ENCODE results near the gene RAI2. TPM values are rescaled to one million over a fixed set of nuclear protein-coding genes. Genes with fewer than 3 reads are reported as not detected.

RAI2 gene
- total RNA-seq, 1 donor from 2014 or later = 7.0 TPM

DNA sequence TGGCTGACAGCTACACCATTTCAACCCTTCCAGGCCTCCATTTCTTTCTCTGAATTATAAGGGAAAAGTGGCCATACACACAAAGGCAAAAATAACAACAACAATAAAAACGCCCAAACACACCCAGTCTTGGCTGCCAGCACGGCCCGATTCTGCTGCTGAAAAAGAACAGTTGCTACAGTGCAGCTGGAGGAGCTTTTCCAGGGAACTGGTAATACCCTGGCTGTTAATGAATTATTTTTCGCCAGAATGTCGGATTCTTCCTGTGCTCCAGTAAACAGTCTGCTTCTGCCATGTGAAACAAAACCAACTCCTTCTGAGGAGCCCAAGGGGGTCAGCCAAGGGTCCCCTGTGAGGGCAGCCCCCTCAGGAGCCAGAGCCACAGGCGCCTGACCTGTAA, 6.6 kb downstream of the RAI2 start:
- H3K9me3 Mint-ChIP-seq (ENCODE audit: unreplicated experiment) = no peaks in the 10 kb centered on the region
- H3K4me1 Mint-ChIP-seq (ENCODE audit: unreplicated experiment) = no peaks in the 10 kb centered on the region
- no peak for DNase-seq (ENCODE audit: low spot score)
- no peak overlapping the region for H3K27ac Mint-ChIP-seq (ENCODE audit: unreplicated experiment)
- TF ChIP-seq, protein P1, sequence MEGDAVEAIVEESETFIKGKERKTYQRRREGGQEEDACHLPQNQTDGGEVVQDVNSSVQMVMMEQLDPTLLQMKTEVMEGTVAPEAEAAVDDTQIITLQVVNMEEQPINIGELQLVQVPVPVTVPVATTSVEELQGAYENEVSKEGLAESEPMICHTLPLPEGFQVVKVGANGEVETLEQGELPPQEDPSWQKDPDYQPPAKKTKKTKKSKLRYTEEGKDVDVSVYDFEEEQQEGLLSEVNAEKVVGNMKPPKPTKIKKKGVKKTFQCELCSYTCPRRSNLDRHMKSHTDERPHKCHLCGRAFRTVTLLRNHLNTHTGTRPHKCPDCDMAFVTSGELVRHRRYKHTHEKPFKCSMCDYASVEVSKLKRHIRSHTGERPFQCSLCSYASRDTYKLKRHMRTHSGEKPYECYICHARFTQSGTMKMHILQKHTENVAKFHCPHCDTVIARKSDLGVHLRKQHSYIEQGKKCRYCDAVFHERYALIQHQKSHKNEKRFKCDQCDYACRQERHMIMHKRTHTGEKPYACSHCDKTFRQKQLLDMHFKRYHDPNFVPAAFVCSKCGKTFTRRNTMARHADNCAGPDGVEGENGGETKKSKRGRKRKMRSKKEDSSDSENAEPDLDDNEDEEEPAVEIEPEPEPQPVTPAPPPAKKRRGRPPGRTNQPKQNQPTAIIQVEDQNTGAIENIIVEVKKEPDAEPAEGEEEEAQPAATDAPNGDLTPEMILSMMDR (IDR thresholded peaks at IDR 0.05; ENCODE audit: unreplicated experiment) = no peak
- H3K36me3 Mint-ChIP-seq (ENCODE audit: low read depth, unreplicated experiment) = no peaks in the 10 kb centered on the region
- no peak overlapping the region for H3K4me3 Mint-ChIP-seq (ENCODE audit: unreplicated experiment)
- peaks cover 6% of the 10 kb centered on the region for H3K27me3 Mint-ChIP-seq (ENCODE audit: unreplicated experiment)

DNA sequence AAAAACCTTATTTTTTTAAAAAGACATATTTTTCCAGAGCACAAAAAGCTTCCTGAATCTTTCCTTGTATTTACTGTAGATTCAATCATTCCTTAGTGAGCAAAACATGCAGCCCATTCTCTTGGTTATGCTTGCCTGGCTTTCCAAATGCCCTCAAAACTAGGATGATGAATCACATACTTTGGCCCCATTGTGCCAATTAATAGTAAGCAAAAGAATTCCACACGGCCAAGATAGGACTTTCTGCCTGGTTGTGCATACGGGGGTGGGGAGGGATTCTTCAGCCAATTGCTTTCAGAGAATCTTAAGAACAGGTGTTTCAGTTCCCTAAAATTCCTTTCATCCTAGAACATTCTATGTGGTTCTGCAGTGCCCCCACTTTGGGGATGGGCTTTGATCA, 7.0 kb downstream of the RAI2 start:
- Mint-ChIP-seq H3K9me3 (ENCODE audit: unreplicated experiment) (no peaks in the 10 kb centered on the region), H3K4me1 (ENCODE audit: unreplicated experiment) (no peaks in the 10 kb centered on the region), H3K27ac (ENCODE audit: unreplicated experiment) (no peak overlapping the region), H3K36me3 (ENCODE audit: low read depth, unreplicated experiment) (no peaks in the 10 kb centered on the region), H3K4me3 (ENCODE audit: unreplicated experiment) (no peak overlapping the region), H3K27me3 (ENCODE audit: unreplicated experiment) (peaks cover 3% of the 10 kb centered on the region)
- no peak for DNase-seq (ENCODE audit: low spot score)
- TF ChIP-seq, protein P1 (IDR thresholded peaks at IDR 0.05; ENCODE audit: unreplicated experiment) = no peak

- H3K9me3 Mint-ChIP-seq (ENCODE audit: unreplicated experiment) = no peaks in the 10 kb centered on the region
- no peaks in the 10 kb centered on the region for H3K36me3 Mint-ChIP-seq (ENCODE audit: low read depth, unreplicated experiment)
- H3K4me1 Mint-ChIP-seq (ENCODE audit: unreplicated experiment) = peaks cover 4% of the 10 kb centered on the region
- H3K27ac Mint-ChIP-seq (ENCODE audit: unreplicated experiment) = no peak overlapping the region
- no peak overlapping the region for H3K4me3 Mint-ChIP-seq (ENCODE audit: unreplicated experiment)
- no peak for DNase-seq (ENCODE audit: low spot score)
- peaks cover 2% of the 10 kb centered on the region for H3K27me3 Mint-ChIP-seq (ENCODE audit: unreplicated experiment)
- TF ChIP-seq, protein P1 (IDR thresholded peaks at IDR 0.05; ENCODE audit: unreplicated experiment) = no peak
Measured at GRCh38 chrX:17851874-17852273, 9.2 kb downstream of the RAI2 start.

DNA sequence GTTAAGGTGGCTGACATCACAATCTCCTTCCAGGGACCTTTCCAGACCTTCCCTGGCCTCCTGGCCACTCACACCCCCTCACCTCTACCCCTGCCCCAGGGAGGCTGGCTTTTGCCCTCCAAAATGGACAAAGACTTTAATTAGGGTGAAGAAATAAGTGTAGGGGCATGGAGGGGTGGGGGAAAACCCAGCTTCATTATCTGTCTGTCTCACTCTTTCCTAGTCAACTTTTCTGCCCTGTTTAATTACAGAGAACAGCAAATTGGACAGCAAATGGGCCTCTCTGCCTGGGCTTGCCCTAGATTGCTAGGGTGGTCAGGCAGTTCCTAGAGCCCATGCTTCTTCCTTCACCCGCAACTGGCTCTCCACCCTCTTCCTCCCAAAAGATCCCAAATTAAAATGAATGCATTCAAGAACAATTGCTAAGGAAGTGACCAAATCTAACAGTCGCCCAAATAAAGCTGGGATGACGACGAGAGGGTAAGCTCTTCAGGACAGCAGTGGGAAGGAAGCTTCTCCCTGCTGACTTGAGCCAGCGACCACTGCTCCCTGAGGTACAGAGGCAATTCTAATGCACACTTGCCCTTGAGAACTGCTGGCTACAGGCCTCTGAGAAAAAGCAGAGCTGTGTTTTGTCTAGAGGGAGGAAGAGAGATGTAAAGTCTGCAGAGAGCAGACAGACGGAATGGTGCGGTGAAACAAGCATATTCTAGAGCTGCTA, 12.4 kb downstream of the RAI2 start:
- H3K4me1 Mint-ChIP-seq (ENCODE audit: unreplicated experiment) = peaks cover 8% of the 10 kb centered on the region
- H3K27ac Mint-ChIP-seq (ENCODE audit: unreplicated experiment) = no peak overlapping the region
- no peaks in the 10 kb centered on the region for H3K36me3 Mint-ChIP-seq (ENCODE audit: low read depth, unreplicated experiment)
- H3K9me3 Mint-ChIP-seq (ENCODE audit: unreplicated experiment) = no peaks in the 10 kb centered on the region
- no peak for DNase-seq (ENCODE audit: low spot score)
- H3K4me3 Mint-ChIP-seq (ENCODE audit: unreplicated experiment) = no peak overlapping the region
- TF ChIP-seq, protein P1 (IDR thresholded peaks at IDR 0.05; ENCODE audit: unreplicated experiment) = no peak
- H3K27me3 Mint-ChIP-seq (ENCODE audit: unreplicated experiment) = no peaks in the 10 kb centered on the region

DNA sequence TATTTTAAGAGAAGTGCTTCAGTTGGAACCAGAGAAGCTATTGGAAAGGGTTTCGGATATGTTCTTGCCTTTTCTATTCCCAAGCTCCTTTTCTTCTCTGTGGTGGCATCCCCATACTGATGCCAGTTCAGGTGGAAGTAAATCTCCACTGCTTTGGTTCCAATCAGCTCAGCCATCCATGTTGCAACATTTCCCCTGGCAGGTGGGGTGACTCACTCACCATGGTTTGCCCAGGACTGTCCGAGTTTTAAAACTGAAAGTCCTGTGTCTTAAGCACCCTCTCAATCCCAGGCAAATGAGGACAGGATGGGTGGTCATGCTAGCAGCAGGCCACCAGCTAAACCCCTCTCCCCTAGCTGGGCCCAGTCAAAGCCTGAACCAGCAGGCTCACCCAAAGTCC, 15.1 kb downstream of the RAI2 start:
- H3K27ac Mint-ChIP-seq (ENCODE audit: unreplicated experiment) = no peak overlapping the region
- peaks cover 19% of the 10 kb centered on the region for H3K4me1 Mint-ChIP-seq (ENCODE audit: unreplicated experiment)
- no peaks in the 10 kb centered on the region for H3K36me3 Mint-ChIP-seq (ENCODE audit: low read depth, unreplicated experiment)
- H3K4me3 Mint-ChIP-seq (ENCODE audit: unreplicated experiment) = no peak overlapping the region
- H3K27me3 Mint-ChIP-seq (ENCODE audit: unreplicated experiment) = no peaks in the 10 kb centered on the region
- H3K9me3 Mint-ChIP-seq (ENCODE audit: unreplicated experiment) = no peaks in the 10 kb centered on the region
- DNase-seq (ENCODE audit: low spot score) = no peak
- TF ChIP-seq, protein P1 (IDR thresholded peaks at IDR 0.05; ENCODE audit: unreplicated experiment) = no peak
